HEK293 (cell line): Measurements from ENCODE around the gene EEF1AKMT3.

Experiments
- CTCF ChIP-seq: fragments of 450-650 bp; formaldehyde crosslinking; IDR thresholded peaks from 2 replicates; pipeline ENCODE4 v1.5.1; 2016; ENCODE audit warnings: missing biosample characterization, missing genetic modification characterization
- KLF10 ChIP-seq: fragments of 450-650 bp; IDR thresholded peaks from 2 replicates; pipeline ENCODE4 v1.5.1; 2018; ENCODE audit warnings: missing biosample characterization, mild to moderate bottlenecking, missing genetic modification characterization
- MYNN ChIP-seq: fragments of 450-650 bp; formaldehyde crosslinking; IDR thresholded peaks from 2 replicates; pipeline ENCODE4 v1.5.1; 2016; ENCODE audit warnings: missing biosample characterization, missing genetic modification characterization, borderline replicate concordance
- OSR2 ChIP-seq: fragments of 450-650 bp; formaldehyde crosslinking; IDR thresholded peaks from 2 replicates; pipeline ENCODE4 v1.5.1; 2016; ENCODE audit warnings: missing biosample characterization, missing genetic modification characterization
- SP2 ChIP-seq: fragments of 450-650 bp; formaldehyde crosslinking; IDR thresholded peaks from 2 replicates; pipeline ENCODE4 v1.5.1; 2016; ENCODE audit warnings: missing biosample characterization, missing genetic modification characterization
- TSHZ1 ChIP-seq: fragments of 450-650 bp; formaldehyde crosslinking; IDR thresholded peaks from 2 replicates; pipeline ENCODE4 v1.5.1; 2016; ENCODE audit warnings: missing biosample characterization, missing genetic modification characterization, borderline replicate concordance
- YY2 ChIP-seq: fragments of 450-650 bp; formaldehyde crosslinking; IDR thresholded peaks from 2 replicates; pipeline ENCODE4 v1.5.1; 2016; ENCODE audit warnings: missing biosample characterization, missing genetic modification characterization
- ZBTB48 ChIP-seq: fragments of 450-650 bp; formaldehyde crosslinking; IDR thresholded peaks from 2 replicates; pipeline ENCODE4 v1.5.1; 2016; ENCODE audit warnings: missing biosample characterization, missing genetic modification characterization
- ZBTB8A ChIP-seq: fragments of 450-650 bp; formaldehyde crosslinking; IDR thresholded peaks from 2 replicates; pipeline ENCODE4 v1.5.1; 2016; ENCODE audit warnings: missing biosample characterization, missing genetic modification characterization
- ZFP69B ChIP-seq: fragments of 450-650 bp; formaldehyde crosslinking; IDR thresholded peaks from 2 replicates; pipeline ENCODE4 v1.5.1; 2016; ENCODE audit warnings: missing biosample characterization, missing genetic modification characterization
- ZNF133 ChIP-seq: fragments of 450-650 bp; formaldehyde crosslinking; IDR thresholded peaks from 2 replicates; pipeline ENCODE4 v1.5.1; 2016; ENCODE audit warnings: missing biosample characterization, missing genetic modification characterization
- ZNF157 ChIP-seq: fragments of 450-650 bp; formaldehyde crosslinking; IDR thresholded peaks from 2 replicates; pipeline ENCODE4 v1.5.1; 2016; ENCODE audit warnings: missing biosample characterization, missing genetic modification characterization
- ZNF211 ChIP-seq: fragments of 450-650 bp; formaldehyde crosslinking; IDR thresholded peaks from 2 replicates; pipeline ENCODE4 v1.5.1; 2016; ENCODE audit warnings: low read depth, missing biosample characterization, missing genetic modification characterization
- ZNF324 ChIP-seq: fragments of 450-650 bp; formaldehyde crosslinking; IDR thresholded peaks from 2 replicates; pipeline ENCODE4 v1.5.1; 2016; ENCODE audit warnings: missing biosample characterization, missing genetic modification characterization
- ZNF335 ChIP-seq: fragments of 450-650 bp; formaldehyde crosslinking; conservative IDR thresholded peaks from 2 replicates; pipeline ENCODE4 v1.5.1; 2016; ENCODE audit warnings: missing biosample characterization, missing genetic modification characterization
- ZNF341 ChIP-seq: fragments of 450-650 bp; formaldehyde crosslinking; IDR thresholded peaks from 2 replicates; pipeline ENCODE4; 2016; ENCODE audit warnings: low read depth, missing biosample characterization, missing genetic modification characterization
- ZNF416 ChIP-seq: fragments of 450-650 bp; formaldehyde crosslinking; IDR thresholded peaks from 2 replicates; pipeline ENCODE4 v1.5.1; 2016; ENCODE audit warnings: missing biosample characterization, missing genetic modification characterization
- ZNF433 ChIP-seq: fragments of 450-650 bp; formaldehyde crosslinking; IDR thresholded peaks from 2 replicates; pipeline ENCODE4 v1.5.1; 2016; ENCODE audit warnings: missing biosample characterization, missing genetic modification characterization, low read depth
- ZNF521 ChIP-seq: fragments of 450-650 bp; formaldehyde crosslinking; IDR thresholded peaks from 2 replicates; pipeline ENCODE4 v1.5.1; 2017; ENCODE audit warnings: missing biosample characterization, mild to moderate bottlenecking, missing genetic modification characterization
- ZNF623 ChIP-seq: fragments of 450-650 bp; formaldehyde crosslinking; IDR thresholded peaks from 2 replicates; pipeline ENCODE4 v1.5.1; 2016; ENCODE audit warnings: missing biosample characterization, missing genetic modification characterization
- ZNF639 ChIP-seq: fragments of 450-650 bp; formaldehyde crosslinking; IDR thresholded peaks from 2 replicates; pipeline ENCODE4 v1.5.1; 2016; ENCODE audit warnings: missing biosample characterization, missing genetic modification characterization
- ZNF707 ChIP-seq: fragments of 450-650 bp; formaldehyde crosslinking; IDR thresholded peaks from 2 replicates; pipeline ENCODE4 v1.5.1; 2016; ENCODE audit warnings: missing biosample characterization, missing genetic modification characterization
- ZNF777 ChIP-seq: fragments of 450-650 bp; formaldehyde crosslinking; IDR thresholded peaks from 2 replicates; pipeline ENCODE4 v1.5.1; 2017; ENCODE audit warnings: missing biosample characterization, missing genetic modification characterization, borderline replicate concordance
- ZSCAN23 ChIP-seq: fragments of 450-650 bp; formaldehyde crosslinking; IDR thresholded peaks from 2 replicates; pipeline ENCODE4 v1.5.1; 2016; ENCODE audit warnings: missing biosample characterization, missing genetic modification characterization
- TF ChIP-seq, protein P1 (sequence below): fragments of 450-650 bp; formaldehyde crosslinking; IDR thresholded peaks from 2 replicates; pipeline ENCODE4 v1.5.0; 2017; ENCODE audit warnings: missing biosample characterization, missing genetic modification characterization, borderline replicate concordance
- TF ChIP-seq, protein P2 (sequence below): fragments of 450-650 bp; formaldehyde crosslinking; IDR thresholded peaks from 2 replicates; pipeline ENCODE4 v1.5.1; 2016; ENCODE audit warnings: missing biosample characterization, missing genetic modification characterization
- TF ChIP-seq, protein P3 (sequence below): fragments of 450-650 bp; formaldehyde crosslinking; IDR thresholded peaks from 2 replicates; pipeline ENCODE4 v1.5.1; 2016; ENCODE audit warnings: missing biosample characterization, missing genetic modification characterization

Gene EEF1AKMT3

GRCh38 chr12:57726151-57726883, 46.1 kb upstream of the EEF1AKMT3 start (continued):
- TF ChIP-seq ZNF777 (tag by site-specific recombination) (peak; percentile 94), SP2 (tag by site-specific recombination) (peak; percentile 81), MYNN (tag by site-specific recombination) (no peak), ZNF341 (tag by site-specific recombination) (no peak; the same call in 1 of the 2 replicates), ZNF211 (tag by site-specific recombination) (no peak), ZFP69B (tag by site-specific recombination) (0 out of 2 replicates have a peak, but pooled peaks have one; percentile 35), ZNF623 (tag by site-specific recombination) (no peak), ZBTB48 (tag by site-specific recombination) (peak; percentile 87), ZNF133 (tag by site-specific recombination) (no peak), ZNF335 (tag by site-specific recombination) (peak; percentile 99), KLF10 (tag by site-specific recombination) (peak; percentile 67; the same call in 1 of the 2 replicates), ZNF639 (tag by site-specific recombination) (no peak), OSR2 (tag by site-specific recombination) (no peak; the same call in 1 of the 2 replicates), ZNF521 (tag by site-specific recombination) (no peak), TSHZ1 (0 out of 2 replicates have a peak, but pooled peaks have one; percentile 40), CTCF (tag by site-specific recombination) (peak; percentile 88), ZBTB8A (tag by site-specific recombination) (peak; percentile 91), ZNF707 (tag by site-specific recombination) (0 out of 2 replicates have a peak, but pooled peaks have one; percentile 31), ZNF324 (tag by site-specific recombination) (peak; percentile 82), ZNF433 (tag by site-specific recombination) (no peak), ZNF416 (tag by site-specific recombination) (no peak), YY2 (tag by site-specific recombination) (no peak), ZNF157 (tag by site-specific recombination) (no peak), ZSCAN23 (no peak)
- TF ChIP-seq, protein P1, sequence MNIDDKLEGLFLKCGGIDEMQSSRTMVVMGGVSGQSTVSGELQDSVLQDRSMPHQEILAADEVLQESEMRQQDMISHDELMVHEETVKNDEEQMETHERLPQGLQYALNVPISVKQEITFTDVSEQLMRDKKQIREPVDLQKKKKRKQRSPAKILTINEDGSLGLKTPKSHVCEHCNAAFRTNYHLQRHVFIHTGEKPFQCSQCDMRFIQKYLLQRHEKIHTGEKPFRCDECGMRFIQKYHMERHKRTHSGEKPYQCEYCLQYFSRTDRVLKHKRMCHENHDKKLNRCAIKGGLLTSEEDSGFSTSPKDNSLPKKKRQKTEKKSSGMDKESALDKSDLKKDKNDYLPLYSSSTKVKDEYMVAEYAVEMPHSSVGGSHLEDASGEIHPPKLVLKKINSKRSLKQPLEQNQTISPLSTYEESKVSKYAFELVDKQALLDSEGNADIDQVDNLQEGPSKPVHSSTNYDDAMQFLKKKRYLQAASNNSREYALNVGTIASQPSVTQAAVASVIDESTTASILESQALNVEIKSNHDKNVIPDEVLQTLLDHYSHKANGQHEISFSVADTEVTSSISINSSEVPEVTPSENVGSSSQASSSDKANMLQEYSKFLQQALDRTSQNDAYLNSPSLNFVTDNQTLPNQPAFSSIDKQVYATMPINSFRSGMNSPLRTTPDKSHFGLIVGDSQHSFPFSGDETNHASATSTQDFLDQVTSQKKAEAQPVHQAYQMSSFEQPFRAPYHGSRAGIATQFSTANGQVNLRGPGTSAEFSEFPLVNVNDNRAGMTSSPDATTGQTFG (tag by site-specific recombination): no peak
- TF ChIP-seq, protein P2, sequence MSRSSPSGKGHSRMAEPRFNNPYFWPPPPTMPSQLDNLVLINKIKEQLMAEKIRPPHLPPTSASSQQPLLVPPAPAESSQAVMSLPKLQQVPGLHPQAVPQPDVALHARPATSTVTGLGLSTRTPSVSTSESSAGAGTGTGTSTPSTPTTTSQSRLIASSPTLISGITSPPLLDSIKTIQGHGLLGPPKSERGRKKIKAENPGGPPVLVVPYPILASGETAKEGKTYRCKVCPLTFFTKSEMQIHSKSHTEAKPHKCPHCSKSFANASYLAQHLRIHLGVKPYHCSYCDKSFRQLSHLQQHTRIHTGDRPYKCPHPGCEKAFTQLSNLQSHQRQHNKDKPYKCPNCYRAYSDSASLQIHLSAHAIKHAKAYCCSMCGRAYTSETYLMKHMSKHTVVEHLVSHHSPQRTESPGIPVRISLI (tag by site-specific recombination): no peak
- TF ChIP-seq, protein P3, sequence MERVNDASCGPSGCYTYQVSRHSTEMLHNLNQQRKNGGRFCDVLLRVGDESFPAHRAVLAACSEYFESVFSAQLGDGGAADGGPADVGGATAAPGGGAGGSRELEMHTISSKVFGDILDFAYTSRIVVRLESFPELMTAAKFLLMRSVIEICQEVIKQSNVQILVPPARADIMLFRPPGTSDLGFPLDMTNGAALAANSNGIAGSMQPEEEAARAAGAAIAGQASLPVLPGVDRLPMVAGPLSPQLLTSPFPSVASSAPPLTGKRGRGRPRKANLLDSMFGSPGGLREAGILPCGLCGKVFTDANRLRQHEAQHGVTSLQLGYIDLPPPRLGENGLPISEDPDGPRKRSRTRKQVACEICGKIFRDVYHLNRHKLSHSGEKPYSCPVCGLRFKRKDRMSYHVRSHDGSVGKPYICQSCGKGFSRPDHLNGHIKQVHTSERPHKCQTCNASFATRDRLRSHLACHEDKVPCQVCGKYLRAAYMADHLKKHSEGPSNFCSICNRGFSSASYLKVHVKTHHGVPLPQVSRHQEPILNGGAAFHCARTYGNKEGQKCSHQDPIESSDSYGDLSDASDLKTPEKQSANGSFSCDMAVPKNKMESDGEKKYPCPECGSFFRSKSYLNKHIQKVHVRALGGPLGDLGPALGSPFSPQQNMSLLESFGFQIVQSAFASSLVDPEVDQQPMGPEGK (tag by site-specific recombination): peak; percentile 96
